WTC11 (cell line): ENCODE data around the gene TMEM119. TPM values are rescaled to one million over a fixed set of nuclear protein-coding genes. Genes with fewer than 3 reads are reported as not detected.
A peak's percentile ranks its signal among the peaks of the same experiment; 100 is the strongest.

Source experiments
- ATAC-seq: fragments of 200-7000 bp; cut with Tn5 transposase; 2 replicates; pipeline ENCODE4 v1.10.0; 2021; ENCODE audit warnings: mild to moderate bottlenecking, moderate library complexity
- CTCF ChIA-PET: fragments of 300-600 bp; sonication (Branson Sonifier 250); formaldehyde crosslinking; loops from one replicate; lab custom pipeline; 2021; ENCODE audit warnings: antibody characterized with exemption; lab: Charles Lee
- POLR2A ChIA-PET: fragments of 350-600 bp; sonication (Branson Sonifier 250); formaldehyde crosslinking; loops from one replicate; lab custom pipeline; 2021; ENCODE audit warnings: antibody characterized with exemption; lab: Charles Lee
- DNase-seq: peaks from one replicate; pipeline ENCODE4 v3.0.0; 2021; ENCODE audit warnings: low spot score
- H3K27ac Mint-ChIP-seq: 2 replicates; pipeline ENCODE4 v1.8.0; 2021; ENCODE audit warnings: mixed read lengths
- H3K27me3 Mint-ChIP-seq: 2 replicates; pipeline ENCODE4 v1.8.0; 2021; ENCODE audit warnings: low read depth, mild to moderate bottlenecking, moderate library complexity, mixed read lengths
- H3K36me3 Mint-ChIP-seq: 2 replicates; pipeline ENCODE4 v1.8.0; 2021; ENCODE audit warnings: mixed read lengths
- H3K4me1 Mint-ChIP-seq: 2 replicates; pipeline ENCODE4 v1.8.0; 2022; ENCODE audit warnings: mixed read lengths
- H3K4me3 Mint-ChIP-seq: 2 replicates; pipeline ENCODE4 v1.8.0; 2021; ENCODE audit warnings: mild to moderate bottlenecking, moderate library complexity, mixed read lengths
- H3K9me3 Mint-ChIP-seq: 2 replicates; pipeline ENCODE4 v1.8.0; 2021; ENCODE audit warnings: mixed read lengths
- AFF4 ChIP-seq: sonication (generic); formaldehyde crosslinking; IDR thresholded peaks from 2 replicates; pipeline ENCODE4 v1.8.1; 2023; ENCODE audit warnings: mild to moderate bottlenecking, missing genetic modification reagents, borderline replicate concordance
- EMX1 ChIP-seq: fragments of 250-450 bp; sonication (Bioruptor Pico); IDR thresholded peaks from 2 replicates; pipeline ENCODE4 v1.8.0; 2021; ENCODE audit warnings: mild to moderate bottlenecking
- FOXP4 ChIP-seq: sonication (generic); formaldehyde crosslinking; IDR thresholded peaks from 2 replicates; pipeline ENCODE4 v1.8.0; 2022; ENCODE audit warnings: mild to moderate bottlenecking, missing genetic modification reagents
- GABPB1 ChIP-seq: sonication (generic); formaldehyde crosslinking; IDR thresholded peaks from 2 replicates; pipeline ENCODE4 v1.8.1; 2023; ENCODE audit warnings: mild to moderate bottlenecking, missing genetic modification reagents
- GTF2I ChIP-seq: fragments of 250-450 bp; sonication (Bioruptor Pico); conservative IDR thresholded peaks from 2 replicates; pipeline ENCODE4 v1.4.0; 2021; ENCODE audit warnings: mild to moderate bottlenecking
- IRF1 ChIP-seq: sonication (generic); formaldehyde crosslinking; IDR thresholded peaks from 2 replicates; pipeline ENCODE4 v1.8.0; 2023; ENCODE audit warnings: missing genetic modification reagents
- JUN ChIP-seq: sonication (generic); formaldehyde crosslinking; IDR thresholded peaks from 2 replicates; pipeline ENCODE4 v1.8.0; 2023; ENCODE audit warnings: mild to moderate bottlenecking, missing genetic modification reagents
- MAX ChIP-seq: sonication (generic); formaldehyde crosslinking; IDR thresholded peaks from 2 replicates; pipeline ENCODE4 v1.8.0; 2022; ENCODE audit warnings: mild to moderate bottlenecking, missing genetic modification reagents
- RORB ChIP-seq: fragments of 250-450 bp; sonication (Bioruptor Pico); IDR thresholded peaks from 2 replicates; pipeline ENCODE4 v1.9.0; 2021; ENCODE audit warnings: mild to moderate bottlenecking
- STAT6 ChIP-seq: sonication (generic); formaldehyde crosslinking; conservative IDR thresholded peaks from 2 replicates; pipeline ENCODE4 v1.8.1; 2023; ENCODE audit warnings: mild to moderate bottlenecking, low read depth, missing genetic modification reagents, moderate library complexity
- TP53 ChIP-seq: sonication (generic); formaldehyde crosslinking; IDR thresholded peaks from 2 replicates; pipeline ENCODE4 v1.8.1; 2023; ENCODE audit warnings: mild to moderate bottlenecking, missing genetic modification reagents
- total RNA-seq: library from RNA; stranded (reverse); gene quantifications from 3 replicates; pipeline ENCODE4 v1.2.3, GENCODE V29; 2021

Gene TMEM119
- total RNA-seq, 1 experiment from 2014 or later: 0.20 TPM

GRCh38 chr12:108616941-108617858 lies 19.3 kb upstream of the TMEM119 start:
- H3K4me1 Mint-ChIP-seq: peaks cover 41% of the 10 kb centered on the region

More at GRCh38 chr12:108616941-108617858, 19.3 kb upstream of the TMEM119 start:
- no peak for ATAC-seq
- TF ChIP-seq TP53 (CRISPR knock-in tag) (no peak), GABPB1 (CRISPR knock-in tag) (no peak), IRF1 (no peak), GTF2I (CRISPR knock-in tag) (no peak), EMX1 (no peak), STAT6 (CRISPR knock-in tag) (no peak), AFF4 (CRISPR knock-in tag) (no peak), MAX (CRISPR knock-in tag) (no peak), JUN (no peak), RORB (CRISPR knock-in tag) (no peak), FOXP4 (CRISPR knock-in tag) (no peak)
- peaks cover 13% of the 10 kb centered on the region for H3K9me3 Mint-ChIP-seq
- ChIA-PET POLR2A (interaction anchor here (0.5 to 1.2 kb wide), 3 partner anchors 55 to 209 kb away, joined by 3 to 8 read pairs (median 3); partner anchors contain the start of gene ISCU), CTCF (interaction anchor here (0.6 to 2.7 kb wide), 23 partner anchors 10 to 333 kb away, joined by 3 to 31 read pairs (median 4); partner anchors contain the start of genes ISCU and TMEM119)
- no peaks in the 10 kb centered on the region; the same call in 1 of the 2 replicates for H3K27me3 Mint-ChIP-seq
- no peaks in the 10 kb centered on the region for H3K36me3 Mint-ChIP-seq
- peak overlapping the region; percentile 68; the same call in 1 of the 2 replicates for H3K27ac Mint-ChIP-seq
- H3K4me3 Mint-ChIP-seq: no peak overlapping the region
- no peak for DNase-seq
